ENCODE data around the gene DICER1.
"Not testable (repeated sequence)": the region's sequence is repeated elsewhere in the genome, so short reads cannot be mapped to it uniquely, and the experiment has no call there.

Gene DICER1

DNA sequence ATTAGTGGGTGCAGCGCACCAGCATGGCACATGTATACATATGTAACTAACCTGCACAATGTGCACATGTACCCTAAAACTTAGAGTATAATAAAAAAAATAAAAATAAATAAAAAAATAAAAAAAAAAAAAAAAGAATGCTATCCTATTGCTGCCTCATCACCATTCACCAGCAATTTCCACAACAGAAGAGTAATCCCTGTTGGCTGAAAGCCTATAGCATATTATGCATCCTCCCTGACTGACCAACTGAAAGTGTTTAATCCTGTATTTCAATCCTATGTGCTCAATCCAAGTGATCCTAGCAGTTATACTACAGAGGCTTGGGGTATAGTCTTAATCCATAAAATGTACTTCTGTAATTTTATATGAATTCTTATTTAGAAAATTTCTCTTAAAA, 18.5 kb downstream of the DICER1 start:
- TF ChIP-seq CTCF (IDR thresholded peaks at IDR 0.05; ENCODE audit: low read depth, low read length): no peak
- DNase-seq (ENCODE audit: extremely low read depth, low read depth): no peak

- not testable (repeated sequence) for DNase-seq (ENCODE audit: extremely low read depth, low read depth)
Observed at GRCh38 chr14:95138455-95138854, 18.9 kb downstream of the DICER1 start.

- TF ChIP-seq CTCF (IDR thresholded peaks at IDR 0.05; ENCODE audit: low read depth, low read length): no peak
- no peak for DNase-seq (ENCODE audit: extremely low read depth, low read depth)
Observed at GRCh38 chr14:95137804-95138167, 19.5 kb downstream of the DICER1 start.

GRCh38 chr14:95137164-95137803, 20.0 kb downstream of the DICER1 start:
- no peak for TF ChIP-seq CTCF (IDR thresholded peaks at IDR 0.05; ENCODE audit: low read depth, low read length)

DNA sequence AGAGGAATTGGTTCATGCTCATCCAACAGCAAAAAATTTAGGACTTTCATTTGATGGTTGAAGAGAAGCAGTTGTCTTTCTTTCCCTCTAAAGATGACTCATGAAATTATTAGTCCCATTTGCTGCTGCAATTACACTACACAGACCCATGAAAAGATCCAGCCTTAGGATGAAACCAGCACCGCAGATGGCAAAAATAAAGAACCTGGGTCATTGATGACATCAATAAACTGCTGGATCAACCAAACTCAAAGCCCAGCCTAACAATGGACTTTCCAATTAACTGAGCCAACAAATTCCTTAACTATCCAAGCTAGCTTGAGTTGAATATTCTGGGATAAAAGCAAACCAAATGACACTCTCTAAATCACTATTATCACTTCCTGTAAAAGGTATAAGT, 20.7 kb downstream of the DICER1 start:
- no peak for TF ChIP-seq CTCF (IDR thresholded peaks at IDR 0.05; ENCODE audit: low read depth, low read length)

More at GRCh38 chr14:95137164-95137803, 20.0 kb downstream of the DICER1 start:
- DNase-seq (ENCODE audit: extremely low read depth, low read depth): no peak

GRCh38 chr14:95134304-95134933, 22.9 kb downstream of the DICER1 start:
- TF ChIP-seq CTCF (IDR thresholded peaks at IDR 0.05; ENCODE audit: low read depth, low read length): no peak
- DNase-seq (ENCODE audit: extremely low read depth, low read depth): no peak

More for the DNA sequence above, 20.7 kb downstream of the DICER1 start:
- DNase-seq (ENCODE audit: extremely low read depth, low read depth): no peak

- TF ChIP-seq CTCF (IDR thresholded peaks at IDR 0.05; ENCODE audit: low read depth, low read length): no peak
Observed at GRCh38 chr14:95133282-95133681, 24.0 kb downstream of the DICER1 start.

GRCh38 chr14:95132760-95133159, 24.6 kb downstream of the DICER1 start:
- DNase-seq (ENCODE audit: extremely low read depth, low read depth): no peak
- TF ChIP-seq CTCF (IDR thresholded peaks at IDR 0.05; ENCODE audit: low read depth, low read length): no peak

More at GRCh38 chr14:95133282-95133681, 24.0 kb downstream of the DICER1 start:
- DNase-seq (ENCODE audit: extremely low read depth, low read depth): no peak

Measured in AG09319 (cell line).